ENCODE results near the gene CCDC171.

- TF ChIP-seq CTCF (IDR thresholded peaks at IDR 0.05) (no peak), POLR2A (IDR thresholded peaks at IDR 0.05) (no peak), POLR2AphosphoS5 (IDR thresholded peaks at IDR 0.05) (no peak)
Measured at GRCh38 chr9:15512889-15513288, 40.0 kb upstream of the CCDC171 start.

Data from prostate gland (tissue), 2 donors.